Measurements from ENCODE around the gene VGLL4.

VGLL4 gene

GRCh38 chr3:11558411-11558903 lies 85.3 kb downstream of the VGLL4 start:
- TF ChIP-seq GATA3 (IDR thresholded peaks at IDR 0.05; ENCODE audit: low read depth, low read length) (no peak), GATA2 (IDR thresholded peaks at IDR 0.05; ENCODE audit: low read depth, low read length) (no peak)

- TF ChIP-seq GATA2 (IDR thresholded peaks at IDR 0.05; ENCODE audit: low read depth, low read length) = no peak
- no peak for TF ChIP-seq GATA3 (IDR thresholded peaks at IDR 0.05; ENCODE audit: low read depth, low read length)
Measured at GRCh38 chr3:11558002-11558401, 85.7 kb downstream of the VGLL4 start.

GRCh38 chr3:11556851-11557644 lies 86.7 kb downstream of the VGLL4 start:
- no peak for TF ChIP-seq GATA3 (IDR thresholded peaks at IDR 0.05; ENCODE audit: low read depth, low read length)
- no peak for TF ChIP-seq GATA2 (IDR thresholded peaks at IDR 0.05; ENCODE audit: low read depth, low read length)

GRCh38 chr3:11555881-11556633 lies 87.7 kb downstream of the VGLL4 start:
- TF ChIP-seq GATA3 (IDR thresholded peaks at IDR 0.05; ENCODE audit: low read depth, low read length) (no peak), GATA2 (IDR thresholded peaks at IDR 0.05; ENCODE audit: low read depth, low read length) (no peak)

- no peak for TF ChIP-seq GATA2 (IDR thresholded peaks at IDR 0.05; ENCODE audit: low read depth, low read length)
Measured at GRCh38 chr3:11555211-11555782, 88.4 kb downstream of the VGLL4 start.

GRCh38 chr3:11554666-11555065 lies 89.0 kb downstream of the VGLL4 start:
- TF ChIP-seq GATA3 (IDR thresholded peaks at IDR 0.05; ENCODE audit: low read depth, low read length) (no peak), GATA2 (IDR thresholded peaks at IDR 0.05; ENCODE audit: low read depth, low read length) (no peak)

- no peak for TF ChIP-seq GATA3 (IDR thresholded peaks at IDR 0.05; ENCODE audit: low read depth, low read length)
- TF ChIP-seq GATA2 (IDR thresholded peaks at IDR 0.05; ENCODE audit: low read depth, low read length) = no peak
Measured at GRCh38 chr3:11554236-11554610, 89.5 kb downstream of the VGLL4 start.

GRCh38 chr3:11553436-11554235 lies 90.1 kb downstream of the VGLL4 start:
- no peak for TF ChIP-seq GATA2 (IDR thresholded peaks at IDR 0.05; ENCODE audit: low read depth, low read length)
- no peak for TF ChIP-seq GATA3 (IDR thresholded peaks at IDR 0.05; ENCODE audit: low read depth, low read length)

GRCh38 chr3:11552289-11553264 lies 91.1 kb downstream of the VGLL4 start:
- no peak for TF ChIP-seq GATA2 (IDR thresholded peaks at IDR 0.05; ENCODE audit: low read depth, low read length)
- TF ChIP-seq GATA3 (IDR thresholded peaks at IDR 0.05; ENCODE audit: low read depth, low read length) = no peak

- no peak for TF ChIP-seq GATA2 (IDR thresholded peaks at IDR 0.05; ENCODE audit: low read depth, low read length)
- TF ChIP-seq GATA3 (IDR thresholded peaks at IDR 0.05; ENCODE audit: low read depth, low read length) = no peak
Measured at GRCh38 chr3:11551036-11551435, 92.7 kb downstream of the VGLL4 start.

- TF ChIP-seq GATA2 (IDR thresholded peaks at IDR 0.05; ENCODE audit: low read depth, low read length) = no peak
- TF ChIP-seq GATA3 (IDR thresholded peaks at IDR 0.05; ENCODE audit: low read depth, low read length) = no peak
Measured at GRCh38 chr3:11549580-11550140, 94.1 kb downstream of the VGLL4 start.

GRCh38 chr3:11548721-11549131 lies 95.0 kb downstream of the VGLL4 start:
- TF ChIP-seq GATA2 (IDR thresholded peaks at IDR 0.05; ENCODE audit: low read depth, low read length) = no peak
- no peak for TF ChIP-seq GATA3 (IDR thresholded peaks at IDR 0.05; ENCODE audit: low read depth, low read length)
